ENCODE measurements around the gene PIP5KL1. TPM values are rescaled to one million over a fixed set of nuclear protein-coding genes. Genes with fewer than 3 reads are reported as not detected.

Gene PIP5KL1
- total and polyA plus RNA-seq, 2 of the 8 experiments (the other 6 are each of a cell fraction or from before 2014, with no cell fraction given): 13.4 to 15.4 TPM

- no peak overlapping the region for H2BK120ac ChIP-seq (replicated peaks; ENCODE audit: low read depth, low read length)
- H3K27me3 ChIP-seq (replicated peaks in 1 of 4; ENCODE audit: control insufficient read depth in 3 of 4, extremely low read depth in 1 of 4, insufficient read depth in 3 of 4, low read length in 3 of 4): peaks cover 0 to under 1% (median 0%) of the 10 kb centered on the region in 4 experiments; a peak in 2 of 7 replicates
- CTCF ChIA-PET (ENCODE audit: partially characterized antibody): interaction anchor here (0.6 to 2.7 kb wide), 7 partner anchors 10 to 176 kb away, joined by 3 to 14 read pairs (median 4); partner anchors contain the start of gene TOR2A
- no peak for FAIRE-seq
- peaks cover 0 to 6% (median 0%) of the 10 kb centered on the region in 4 experiments; a peak in 1 of 8 replicates for H3K36me3 ChIP-seq (ENCODE audit: control insufficient read depth in 2 of 4, insufficient read depth in 4 of 4, low read length in 3 of 4)
- no peak overlapping the region for H2BK5ac ChIP-seq (ENCODE audit: low read depth, low read length)
- no peak overlapping the region for H4K8ac ChIP-seq (ENCODE audit: extremely low read depth, insufficient read depth, low read length)
- no peaks in the 10 kb centered on the region for H3K79me2 ChIP-seq (ENCODE audit: control insufficient read depth in 1 of 2, insufficient read depth in 2 of 2, low read length in 2 of 2)
- no peak overlapping the region for H2AK5ac ChIP-seq (ENCODE audit: low read depth, low read length)
- no peak overlapping the region for H4K91ac ChIP-seq (replicated peaks; ENCODE audit: insufficient read length, low read length)
- H2AFZ ChIP-seq (ENCODE audit: low read length): no peak overlapping the region
- H4K5ac ChIP-seq (ENCODE audit: insufficient read length, low read depth, low read length): no peak overlapping the region
- H4K20me1 ChIP-seq (replicated peaks in 1 of 2; ENCODE audit: control insufficient read depth in 1 of 2, insufficient read depth in 2 of 2, low read length in 2 of 2): peaks cover 0 to 1% of the 10 kb centered on the region in 2 experiments
- no peak overlapping the region for H3K4me2 ChIP-seq (ENCODE audit: insufficient read depth in 1 of 2, low read depth in 2 of 2, low read length in 2 of 2)
- no peaks in the 10 kb centered on the region for H3K23me2 ChIP-seq (ENCODE audit: low read depth, low read length)
- no peak overlapping the region for H2BK20ac ChIP-seq (ENCODE audit: low read length)
- no peak overlapping the region for H2BK12ac ChIP-seq (ENCODE audit: low read depth, low read length)
- H3K79me1 ChIP-seq (ENCODE audit: low read depth, low read length): no peaks in the 10 kb centered on the region
- 91% methylated on average over 6 of the region's 6 CpGs; no CpG with 5 or more reads in 1 of the 2 experiments for WGBS, 2 experiments (ENCODE audit: extremely low coverage in 1 of 2, insufficient coverage in 1 of 2, insufficient read length in 1 of 2, insufficient replicate concordance in 2 of 2, low coverage in 1 of 2, low lambda C conversion rate in 2 of 2, missing lambda C conversion rate in 1 of 2)
- no peak for DNase-seq (ENCODE audit: low read depth in 1 of 2, low spot score in 2 of 2)
- no peak overlapping the region for H3K18ac ChIP-seq (ENCODE audit: extremely low read depth, low read length)
- POLR2A ChIA-PET (ENCODE audit: partially characterized antibody): interaction anchor here (1.0 to 1.1 kb wide), 2 partner anchors 12 to 102 kb away, joined by 3 read pairs; no protein-coding TSS in a partner anchor
- no peaks in the 10 kb centered on the region for H3K9me3 ChIP-seq (ENCODE audit: insufficient read depth in 2 of 2, low read depth in 1 of 2, low read length in 1 of 2)
- no peak overlapping the region for H3K14ac ChIP-seq (ENCODE audit: insufficient read length)
- no peak overlapping the region for H2BK15ac ChIP-seq (ENCODE audit: low read length)
- no peak overlapping the region for H3K4ac ChIP-seq (replicated peaks; ENCODE audit: insufficient read length, low read depth, low read length)
- no peak overlapping the region for H3K9ac ChIP-seq (replicated peaks in 1 of 4; ENCODE audit: extremely low read depth in 1 of 4, low read depth in 3 of 4, low read length in 3 of 4)
- H3K4me3 ChIP-seq (ENCODE audit: extremely low read depth in 1 of 4, insufficient read depth in 2 of 4, low read depth in 3 of 4, low read length in 4 of 4): no peak overlapping the region
- no peak overlapping the region for H3K56ac ChIP-seq (replicated peaks; ENCODE audit: insufficient read length, low read depth, low read length)
- no peak overlapping the region for H3K27ac ChIP-seq (ENCODE audit: low read depth, low read length)
- no peaks in the 10 kb centered on the region; a peak in 2 of 7 replicates for H3K4me1 ChIP-seq (replicated peaks in 1 of 4; ENCODE audit: control insufficient read depth in 3 of 4, insufficient read depth in 4 of 4, low read length in 3 of 4)
- H3K23ac ChIP-seq (ENCODE audit: insufficient read length): no peak overlapping the region
- TF ChIP-seq BRCA1 (IDR thresholded peaks at IDR 0.05; ENCODE audit: low read depth, low read length) (no peak), ASH2L (IDR thresholded peaks at IDR 0.05; ENCODE audit: low read length) (no peak), TEAD4 (IDR thresholded peaks at IDR 0.05; ENCODE audit: low read depth, low read length) (no peak), SP4 (IDR thresholded peaks at IDR 0.05; ENCODE audit: low read length) (no peak), ATF3 (IDR thresholded peaks at IDR 0.05; ENCODE audit: insufficient read depth, low read depth, low read length) (no peak), SP1 (IDR thresholded peaks at IDR 0.05; ENCODE audit: low read depth, low read length) (no peak), NRF1 (IDR thresholded peaks at IDR 0.05; ENCODE audit: low read depth, low read length) (no peak), RAD21 (IDR thresholded peaks at IDR 0.05 in 1 of 2, conservative IDR thresholded peaks at IDR 0.05 in 1 of 2; ENCODE audit: low read depth in 2 of 2, low read length in 2 of 2) (peak; percentile 35 to 44; a peak in 2 of 4 replicates), RBBP5 (IDR thresholded peaks at IDR 0.05; ENCODE audit: borderline replicate concordance, low read depth, low read length) (no peak), SIX5 (IDR thresholded peaks at IDR 0.05; ENCODE audit: low read depth, low read length) (no peak)
Measured at GRCh38 chr9:127910613-127911205, 19.9 kb downstream of the PIP5KL1 start.
